Epithelial cell of alveolus of lung (primary cell): ENCODE results near the gene PMAIP1. TPM values are rescaled to one million over a fixed set of nuclear protein-coding genes. Genes with fewer than 3 reads are reported as not detected.

ENCODE experiments used
- total RNA-seq: library from RNA; depleted of rRNA; stranded (reverse); fragments of >200 nt; gene quantifications from 2 replicates; pipeline ENCODE4 v1.2.1, GENCODE V29; 2015

Gene PMAIP1
- total RNA-seq: 10.7 and 43.3 TPM in 2 replicates

GRCh38 chr18:59899298-59900221, at the start of gene PMAIP1:
Gene PMAIP1 (plus strand): TSS chr18:59899996. CDS start chr18:59900178, 182 bp downstream.

Other genes with a start within 250 kb of the PMAIP1 start
- 34.5 and 38.1 TPM in 2 replicates for gene CCBE1, start 202.6 kb upstream of the PMAIP1 start, total RNA-seq